K562 (cell line): Measurements from ENCODE around the gene SLCO3A1. TPM values are rescaled to one million over a fixed set of nuclear protein-coding genes. Genes with fewer than 3 reads are reported as not detected.

ENCODE experiments used
- ATAC-seq: fragments of 200-7000 bp; cut with Tn5 transposase; 3 replicates; pipeline ENCODE4 v1.9.1; 2020; ENCODE audit warnings: moderate library complexity
- BruUV-seq: library from RNA; stranded (reverse); fragments of 400-500 nt; replicated peaks from 2 replicates; lab custom pipeline; 2021; lab: Mats Ljungman, UMichigan
- CTCF ChIA-PET: fragments of 300-600 bp; formaldehyde crosslinking; extraction: SDS; loops from one replicate; lab custom pipeline; 2021; ENCODE audit warnings: low intra/inter-chr PET ratio; lab: Yijun Ruan, JAX
- POLR2A ChIA-PET: fragments of 300-600, 350-650 bp; sonication (Branson Sonifier 250); formaldehyde crosslinking; extraction: SDS; loops from one replicate; lab custom pipeline; 2021; ENCODE audit warnings: antibody characterized with exemption, inconsistent platforms; lab: Yijun Ruan, JAX
- DNase-seq, 4 experiments: peaks; one replicate each; pipeline versions ENCODE4 v3.0.0 to v3.0.0-alpha.2; 2011 to 2018; ENCODE audit warnings: low spot score in 3 of 4, mixed read lengths in 3 of 4; ENCODE audit errors: extremely low read depth in 1 of 4
- FAIRE-seq: peaks from 2 replicates; lab custom pipeline; 2011; peaks lifted over from hg19 to GRCh38; lab: Jason Lieb, UNC
- H2AFZ ChIP-seq: 2 replicates; pipeline ENCODE4 v1.6.0; 2011; ENCODE audit warnings: low read depth, low read length, control low read depth, inconsistent platforms
- H3K27ac ChIP-seq: fragments of 200-600 bp; 3 replicates; pipeline ENCODE4 v1.8.0; 2011; ENCODE audit warnings: low read depth, mild to moderate bottlenecking, control low read depth, inconsistent platforms, low read length, moderate library complexity, mixed read lengths; ENCODE audit errors: extremely low read depth
- H3K27me3 ChIP-seq, 2 experiments: fragments of 300-600 bp in 1 of 2; 2 replicates in 1 of 2; 3 replicates in 1 of 2; pipeline versions ENCODE4 v1.6.0 to v1.8.0; 2011; ENCODE audit warnings: inconsistent platforms in 2 of 2, low read length in 2 of 2, mild to moderate bottlenecking in 1 of 2, mixed read lengths in 1 of 2, moderate library complexity in 1 of 2; ENCODE audit not compliant: control insufficient read depth in 2 of 2, insufficient read depth in 2 of 2
- H3K36me3 ChIP-seq: fragments of 300-600 bp; 3 replicates; pipeline ENCODE4 v1.8.0; 2011; ENCODE audit warnings: mild to moderate bottlenecking, low read length, inconsistent platforms; ENCODE audit not compliant: control insufficient read depth, insufficient read depth
- H3K4me1 ChIP-seq, 2 experiments: fragments of 200-600 bp in 1 of 2; replicated peaks in 1 of 2; 2 replicates in 1 of 2; 3 replicates in 1 of 2; pipeline versions ENCODE4 v1.5.1 to v1.8.0; 2011; ENCODE audit warnings: inconsistent platforms in 2 of 2, low read length in 2 of 2, mild to moderate bottlenecking in 1 of 2, mixed read lengths in 1 of 2, moderate library complexity in 1 of 2; ENCODE audit not compliant: control insufficient read depth in 2 of 2, insufficient read depth in 2 of 2
- H3K4me2 ChIP-seq: 2 replicates; pipeline ENCODE4 v1.6.1; 2011; ENCODE audit warnings: low read length, control low read depth, inconsistent platforms, mixed read lengths; ENCODE audit not compliant: insufficient read depth
- H3K4me3 ChIP-seq: fragments of 200-600 bp; sonication (generic), shearing (Covaris generic); 2 replicates; pipeline ENCODE4 v1.5.1; 2016; ENCODE audit warnings: control low read depth, inconsistent platforms
- H3K79me2 ChIP-seq: fragments of 200-600 bp; 3 replicates; pipeline ENCODE4 v1.8.0; 2011; ENCODE audit warnings: low read length, inconsistent platforms; ENCODE audit not compliant: control insufficient read depth, insufficient read depth
- H3K9ac ChIP-seq, 2 experiments: 2 replicates each; pipeline versions ENCODE4 v1.6.0 to v1.6.1; 2011; ENCODE audit warnings: low read depth in 2 of 2, low read length in 2 of 2, control low read depth in 1 of 2, inconsistent platforms in 1 of 2, mild to moderate bottlenecking in 1 of 2, mixed read lengths in 1 of 2; ENCODE audit not compliant: insufficient read depth in 1 of 2
- H3K9me1 ChIP-seq: one replicate; pipeline ENCODE4 v1.6.0; 2011; ENCODE audit warnings: inconsistent platforms, mild to moderate bottlenecking, low read length, moderate library complexity; ENCODE audit not compliant: control insufficient read depth, insufficient read depth
- H3K9me3 ChIP-seq: replicated peaks from 2 replicates; pipeline ENCODE4 v1.5.1; 2011; ENCODE audit warnings: low read depth, low read length, inconsistent platforms; ENCODE audit not compliant: control insufficient read depth, insufficient read depth
- H4K20me1 ChIP-seq: replicated peaks from 2 replicates; pipeline ENCODE4 v1.6.1; 2011; ENCODE audit warnings: low read length, inconsistent platforms, mixed read lengths; ENCODE audit not compliant: control insufficient read depth, insufficient read depth
- GATAD2B ChIP-seq: fragments of 450-650 bp; IDR thresholded peaks from 2 replicates; pipeline ENCODE4 v1.6.1; 2017; ENCODE audit warnings: mild to moderate bottlenecking, borderline replicate concordance
- GTF2A2 ChIP-seq: IDR thresholded peaks from 2 replicates; pipeline ENCODE4 v1.6.1; 2016; ENCODE audit warnings: mild to moderate bottlenecking, missing genetic modification characterization, missing compliant biosample characterization
- MLX ChIP-seq, 2 experiments: fragments of 450-650 bp in 1 of 2; sonication (generic) in 1 of 2; formaldehyde crosslinking; conservative IDR thresholded peaks; 2 replicates each; pipeline versions ENCODE4 v1.4.0 to v1.8.1; 2020 to 2022; ENCODE audit warnings: mild to moderate bottlenecking in 1 of 2, missing genetic modification reagents in 1 of 2
- NELFE ChIP-seq: IDR thresholded peaks from 2 replicates; pipeline ENCODE4 v1.6.1; 2011; ENCODE audit warnings: mild to moderate bottlenecking; ENCODE audit not compliant: insufficient read depth, insufficient read length
- NEUROD1 ChIP-seq: fragments of 150-350 bp; IDR thresholded peaks from 2 replicates; pipeline ENCODE4 v1.6.1; 2014; ENCODE audit warnings: borderline replicate concordance, low read length, low read depth; ENCODE audit not compliant: partially characterized antibody
- RFX7 ChIP-seq: fragments of 250-450 bp; sonication (Bioruptor Pico); IDR thresholded peaks from 2 replicates; pipeline ENCODE4 v1.5.1; 2021; ENCODE audit warnings: mild to moderate bottlenecking
- SETDB1 ChIP-seq: IDR thresholded peaks from one replicate; pipeline ENCODE4 v1.6.1; 2012; ENCODE audit warnings: low read length, control low read depth, inconsistent platforms
- SP1 ChIP-seq: sonication (generic); formaldehyde crosslinking; IDR thresholded peaks from 2 replicates; pipeline ENCODE4 v1.8.1; 2022; ENCODE audit warnings: mild to moderate bottlenecking, missing genetic modification reagents
- TGIF2 ChIP-seq: sonication (generic); formaldehyde crosslinking; IDR thresholded peaks from 2 replicates; pipeline ENCODE4 v1.8.1; 2022; ENCODE audit warnings: mild to moderate bottlenecking, missing genetic modification reagents, moderate library complexity
- ZFX ChIP-seq: sonication (generic); formaldehyde crosslinking; IDR thresholded peaks from 2 replicates; pipeline ENCODE4 v1.8.0; 2022; ENCODE audit warnings: mild to moderate bottlenecking, missing genetic modification reagents, moderate library complexity
- ZNF134 ChIP-seq: fragments of 250-450 bp; sonication (Bioruptor Pico); conservative IDR thresholded peaks from 2 replicates; pipeline ENCODE4 v1.4.0; 2020
- ZNF583 ChIP-seq: fragments of 250-450 bp; sonication (Bioruptor Pico); IDR thresholded peaks from 2 replicates; pipeline ENCODE4 v1.4.0; 2020
- ZNF592 ChIP-seq: fragments of 450-650 bp; IDR thresholded peaks from 2 replicates; pipeline ENCODE4 v1.6.1; 2017; ENCODE audit warnings: antibody characterized with exemption, mild to moderate bottlenecking
- WGBS: fragments of 100-300 bp; shearing (Covaris generic); methylation state at CpG from one replicate; pipeline ENCODE4 v1.1.6; 2016; ENCODE audit warnings: low coverage, mixed read lengths; ENCODE audit not compliant: insufficient coverage; ENCODE audit errors: missing lambda C conversion rate; 5-methylcytosine and 5-hydroxymethylcytosine counted together
- in situ Hi-C: fragments of 300-500 bp; cut with MboI; formaldehyde crosslinking; loops from 4 replicates; pipeline ENCODE4 v1.15.0; 2018; ENCODE audit warnings: inconsistent platforms, mixed read lengths
- intact Hi-C: fragments of 100-400 bp; cut with micrococcal nuclease; formaldehyde crosslinking; loops from 2 replicates; pipeline ENCODE4 v1.14.2; 2022
- polyA plus RNA-seq, 8 experiments: library from polyadenylated mRNA; depleted of rRNA in 4 of 8; stranded (reverse) in 5 of 8; unstranded in 3 of 8; fragments of >200 nt; fragmentation: Nextera tagmentation in 2 of 8; fragmentation: Illumina TruSeq in 1 of 8; extraction: Ambion mirVana in 2 of 8; extraction: Trizol in 1 of 8; gene quantifications; 2 replicates each; pipeline versions ENCODE4 v1.2.1 to v1.2.3, GENCODE V29; 2011 to 2014; ENCODE audit warnings: inconsistent platforms in 1 of 8, missing spikeins in 1 of 8
- total RNA-seq, 7 experiments: library from RNA; depleted of rRNA in 6 of 7; stranded (reverse); fragments of >200 nt in 6 of 7; fragmentation: Illumina TruSeq in 2 of 7; extraction: Trizol in 2 of 7; gene quantifications; 2 replicates each; pipeline versions ENCODE4 v1.2.1 to v1.2.3, GENCODE V29; 2011 to 2021; ENCODE audit warnings: low replicate concordance in 1 of 7

SLCO3A1 gene
- total and polyA plus RNA-seq, 9 of the 15 experiments (the other 6 are each of a cell fraction or from before 2014, with no cell fraction given), result 0.01 to 0.84 (median 0.06) TPM; not detected in 3

- 1% methylated on average over 14 of the region's 16 CpGs for WGBS
- peaks cover 2 to 37% of the 10 kb centered on the region in 2 experiments; a peak in 3 of 5 replicates for H3K27me3 ChIP-seq
- H3K4me3 ChIP-seq, result no peak overlapping the region
- no TSS peak for BruUV-seq
- H3K9me1 ChIP-seq, result no peaks in the 10 kb centered on the region
- POLR2A ChIA-PET, result interaction anchor here (0.5 kb wide), 1 partner anchor 55 kb away, joined by 3 read pairs; no protein-coding TSS in a partner anchor
- no peaks in the 10 kb centered on the region for H3K9me3 ChIP-seq
- in situ Hi-C loops (no loop called here), intact Hi-C loops (no loop called here)
- H3K79me2 ChIP-seq, result no peaks in the 10 kb centered on the region
- peaks cover 4% of the 10 kb centered on the region; the same call in 1 of the 2 replicates for H4K20me1 ChIP-seq
- no peaks in the 10 kb centered on the region for H3K36me3 ChIP-seq
- ATAC-seq (no peak), DNase-seq (no peak)
- no peak overlapping the region for H3K4me2 ChIP-seq
- TF ChIP-seq GTF2A2 (tag) (no peak), ZNF134 (no peak), SETDB1 (no peak), GATAD2B (no peak), ZFX (CRISPR knock-in tag) (no peak), TGIF2 (CRISPR knock-in tag) (no peak), ZNF592 (no peak), ZNF583 (CRISPR knock-in tag) (no peak), RFX7 (no peak), MLX (CRISPR knock-in tag; conservative IDR thresholded peaks at IDR 0.05) (no peak), NELFE (no peak), NEUROD1 (no peak), SP1 (CRISPR knock-in tag) (no peak)
- TF ChIP-seq, all 486 proteins: peak for 0
- FAIRE-seq, result no peak
- Histone ChIP-seq H2AFZ (no peak overlapping the region), H3K27ac (no peak overlapping the region), H3K9ac (no peak overlapping the region), H3K4me1 (no peaks in the 10 kb centered on the region)
- CTCF ChIA-PET, result no interaction called here
Observed at GRCh38 chr15:92104072-92104471, 250.6 kb downstream of the SLCO3A1 start.
